Uterus (tissue), 4 donors: ENCODE data around the gene ATP1A1. TPM values are rescaled to one million over a fixed set of nuclear protein-coding genes. Genes with fewer than 3 reads are reported as not detected.

Source experiments
- DNase-seq, 2 donors: peaks; one replicate each; pipeline ENCODE4 v3.0.0-alpha.2; 2019 to 2020
- H3K27ac ChIP-seq, 2 donors: fragments of 200-600 bp; sonication (generic); 1 replicate in 1 of 2; 2 replicates in 1 of 2; pipeline ENCODE4 v1.5.1; 2016 to 2018
- H3K27me3 ChIP-seq, 2 donors: fragments of 200-600 bp; sonication (generic); one replicate each; pipeline ENCODE4 v1.5.1; 2018 to 2019; ENCODE audit warnings: control low read depth in 1 of 2
- H3K36me3 ChIP-seq, 2 donors: fragments of 200-600 bp; sonication (generic); one replicate each; pipeline ENCODE4 v1.5.1; 2019; ENCODE audit warnings: control low read depth in 1 of 2
- H3K4me1 ChIP-seq, 2 donors: fragments of 200-600 bp; sonication (generic); one replicate each; pipeline ENCODE4 v1.5.1; 2018 to 2019; ENCODE audit warnings: control low read depth in 1 of 2
- H3K4me3 ChIP-seq, 2 donors: fragments of 200-600 bp; sonication (generic); 1 replicate in 1 of 2; 2 replicates in 1 of 2; pipeline ENCODE4 v1.5.1; 2018 to 2019; ENCODE audit warnings: mild to moderate bottlenecking in 1 of 2
- H3K9me3 ChIP-seq, 2 donors: fragments of 200-600 bp; sonication (generic); one replicate each; pipeline ENCODE4 v1.5.1; 2019; ENCODE audit warnings: control low read depth in 1 of 2
- CTCF ChIP-seq, 4 experiments: fragments of 200-600 bp in 2 of 4; fragments of 450-650 bp in 2 of 4; sonication (generic) in 2 of 4; IDR thresholded peaks; one replicate each; pipeline ENCODE4 v1.5.1; 2016 to 2019; ENCODE audit warnings: antibody characterized with exemption in 4 of 4, mild to moderate bottlenecking in 2 of 4, moderate library complexity in 1 of 4
- POLR2A ChIP-seq, 2 donors: fragments of 450-650 bp; IDR thresholded peaks; one replicate each; pipeline ENCODE4 v1.6.1; 2016; ENCODE audit warnings: antibody characterized with exemption in 2 of 2, mild to moderate bottlenecking in 1 of 2, moderate library complexity in 1 of 2
- intact Hi-C: fragments of 100-400 bp; cut with DNase I; formaldehyde crosslinking; loops from one replicate; pipeline ENCODE4 v1.15.1; 2023; ENCODE audit warnings: low total_unique reads
- total RNA-seq, 4 donors: library from RNA; depleted of rRNA in 3 of 4; stranded (reverse); fragments of >200 nt in 3 of 4; gene quantifications; one replicate each; pipeline versions ENCODE4 v1.1.0 to v1.2.4, GENCODE V29; 2014 to 2023
- donor health status: DM: yes; HTN: yes; CAD: no.

ATP1A1 gene
- total RNA-seq, 4 donors from 2014 or later = 135 to 202 (median 149) TPM

GRCh38 chr1:116376729-116377086, 3.7 kb downstream of the ATP1A1 start:
- intact Hi-C loops = no loop called here
- H3K27ac ChIP-seq = peak overlapping the region; percentile 90 to 94
- no peak for TF ChIP-seq CTCF (IDR thresholded peaks at IDR 0.05)
- no peak for TF ChIP-seq POLR2A (IDR thresholded peaks at IDR 0.05)
- no peak for DNase-seq
- H3K9me3 ChIP-seq = no peaks in the 10 kb centered on the region
- no peaks in the 10 kb centered on the region for H3K27me3 ChIP-seq
- peaks cover 9 to 16% of the 10 kb centered on the region in 2 donors for H3K4me1 ChIP-seq
- no peaks in the 10 kb centered on the region for H3K36me3 ChIP-seq
- no peak overlapping the region for H3K4me3 ChIP-seq

GRCh38 chr1:116377541-116378529, 4.8 kb downstream of the ATP1A1 start:
- Histone ChIP-seq H3K4me1 (peaks cover 9 to 16% of the 10 kb centered on the region in 2 donors), H3K27ac (peak overlapping the region; percentile 90 to 94), H3K27me3 (no peaks in the 10 kb centered on the region), H3K9me3 (no peaks in the 10 kb centered on the region), H3K4me3 (peak overlapping the region in 1 of 2 donors; percentile 12), H3K36me3 (no peaks in the 10 kb centered on the region)
- DNase-seq = peak; percentile 72 to 74
- TF ChIP-seq POLR2A (IDR thresholded peaks at IDR 0.05) = peak in 1 of 2 donors; percentile 24
- no peak for TF ChIP-seq CTCF (IDR thresholded peaks at IDR 0.05)
- intact Hi-C loops = no loop called here

- H3K4me1 ChIP-seq = peaks cover 9 to 16% of the 10 kb centered on the region in 2 donors
- peak overlapping the region in 1 of 2 donors; percentile 94 for H3K27ac ChIP-seq
- no peaks in the 10 kb centered on the region for H3K9me3 ChIP-seq
- H3K4me3 ChIP-seq = no peak overlapping the region
- H3K36me3 ChIP-seq = no peaks in the 10 kb centered on the region
- intact Hi-C loops = no loop called here
- H3K27me3 ChIP-seq = no peaks in the 10 kb centered on the region
- TF ChIP-seq POLR2A (IDR thresholded peaks at IDR 0.05) = no peak
- no peak for TF ChIP-seq CTCF (IDR thresholded peaks at IDR 0.05)
- DNase-seq = no peak
These were observed 6.1 kb downstream of the ATP1A1 start for GRCh38 chr1:116379057-116379630.

GRCh38 chr1:116379674-116380498, 6.8 kb downstream of the ATP1A1 start:
- intact Hi-C loops = no loop called here
- Histone ChIP-seq H3K4me1 (peaks cover 9 to 16% of the 10 kb centered on the region in 2 donors), H3K36me3 (no peaks in the 10 kb centered on the region), H3K9me3 (no peaks in the 10 kb centered on the region), H3K27me3 (no peaks in the 10 kb centered on the region), H3K27ac (peak overlapping the region in 1 of 2 donors; percentile 94), H3K4me3 (no peak overlapping the region)
- DNase-seq = no peak
- TF ChIP-seq CTCF (IDR thresholded peaks at IDR 0.05) (no peak), POLR2A (IDR thresholded peaks at IDR 0.05) (no peak)
